Loucy (cell line): ENCODE data around the gene SOX30.

Source experiments
- CTCF ChIP-seq: fragments of 200-600 bp; sonication (generic); conservative IDR thresholded peaks from 2 replicates; pipeline ENCODE4 v1.5.1; 2014; ENCODE audit warnings: mild to moderate bottlenecking, antibody characterized with exemption, low read length
- EZH2phosphoT487 ChIP-seq: fragments of 200-600 bp; IDR thresholded peaks from 2 replicates; pipeline ENCODE4 v1.6.1; 2018; ENCODE audit warnings: antibody characterized with exemption, mild to moderate bottlenecking, moderate library complexity, borderline replicate concordance

GRCh38 chr5:157690690-157691433 is 38.6 kb upstream of the SOX30 start:
- TF ChIP-seq CTCF (no peak), EZH2phosphoT487 (no peak)
